Glutamatergic neuron (in vitro differentiated cells): ENCODE data around the gene MAGI3. TPM values are rescaled to one million over a fixed set of nuclear protein-coding genes. Genes with fewer than 3 reads are reported as not detected.

ENCODE experiments used
- DNase-seq: peaks from one replicate; pipeline ENCODE4 v3.0.0; 2022
- H3K27ac Mint-ChIP-seq: one replicate; pipeline ENCODE4 v1.8.0; 2020; ENCODE audit warnings: mild to moderate bottlenecking, mixed read lengths, inconsistent platforms; ENCODE audit not compliant: unreplicated experiment
- H3K27me3 Mint-ChIP-seq: one replicate; pipeline ENCODE4 v1.8.0; 2020; ENCODE audit warnings: mild to moderate bottlenecking, moderate library complexity, mixed read lengths, inconsistent platforms; ENCODE audit not compliant: unreplicated experiment
- H3K36me3 Mint-ChIP-seq: one replicate; pipeline ENCODE4 v1.8.0; 2020; ENCODE audit warnings: mild to moderate bottlenecking, mixed read lengths, inconsistent platforms; ENCODE audit not compliant: unreplicated experiment
- H3K4me1 Mint-ChIP-seq: one replicate; pipeline ENCODE4 v1.8.0; 2020; ENCODE audit warnings: mild to moderate bottlenecking, low read depth, mixed read lengths, inconsistent platforms; ENCODE audit not compliant: unreplicated experiment
- H3K4me3 Mint-ChIP-seq: one replicate; pipeline ENCODE4 v1.8.0; 2020; ENCODE audit warnings: mild to moderate bottlenecking, mixed read lengths, inconsistent platforms; ENCODE audit not compliant: unreplicated experiment
- H3K9me3 Mint-ChIP-seq: one replicate; pipeline ENCODE4 v1.8.0; 2020; ENCODE audit warnings: mild to moderate bottlenecking, moderate library complexity, mixed read lengths, inconsistent platforms; ENCODE audit not compliant: unreplicated experiment
- CTCF ChIP-seq: fragments of 200-600 bp; sonication (generic); IDR thresholded peaks from one replicate; pipeline ENCODE4 v1.5.0; 2021; ENCODE audit not compliant: partially characterized antibody, unreplicated experiment
- long read RNA-seq: library from polyadenylated mRNA; unstranded; transcript quantifications from one replicate; pipeline ENCODE4 v2.0.0, GENCODE V29; 2020; ENCODE audit not compliant: unreplicated experiment
- total RNA-seq: library from RNA; stranded (reverse); fragmentation: NEBNext Ultra II Directional; extraction: Animal tissue kit (Norgen Biotek cat#: 25700); gene quantifications from one replicate; pipeline ENCODE4 v1.2.1, GENCODE V29; 2021; ENCODE audit not compliant: unreplicated experiment

MAGI3 gene
- total RNA-seq, result 26.3 TPM
- long read RNA-seq, partial matches to known transcripts, result 2 of 3 reads
- long read RNA-seq, other reads (novel, unspliced or antisense), result 1 of 3 reads

GRCh38 chr1:113389953-113390834, at the start of gene MAGI3:
Gene MAGI3, plus strand, starts transcription at chr1:113390515. Its CDS starts 519 bp downstream, at chr1:113391034.
- Mint-ChIP-seq H3K9me3 (peaks cover 7% of the 10 kb centered on the region), H3K27me3 (peaks cover 4% of the 10 kb centered on the region), H3K27ac (peak within 1 kb of the TSS; percentile 84), H3K36me3 (no peaks in the 10 kb centered on the region), H3K4me3 (peak within 1 kb of the TSS; percentile 89), H3K4me1 (peaks cover 11% of the 10 kb centered on the region)
- DNase-seq, result peak; percentile 99
- TF ChIP-seq CTCF, result no peak

- no peak for TF ChIP-seq CTCF
- Mint-ChIP-seq H3K27me3 (peaks cover 4% of the 10 kb centered on the region), H3K9me3 (peaks cover 2% of the 10 kb centered on the region), H3K4me3 (no peak overlapping the region), H3K27ac (no peak overlapping the region), H3K36me3 (no peaks in the 10 kb centered on the region), H3K4me1 (no peaks in the 10 kb centered on the region)
- no peak for DNase-seq
Observed at GRCh38 chr1:113353580-113353979, 36.7 kb upstream of the MAGI3 start.

GRCh38 chr1:113363935-113364334, 26.4 kb upstream of the MAGI3 start:
- Mint-ChIP-seq H3K9me3 (no peaks in the 10 kb centered on the region), H3K36me3 (no peaks in the 10 kb centered on the region), H3K4me1 (no peaks in the 10 kb centered on the region), H3K27ac (no peak overlapping the region), H3K27me3 (no peaks in the 10 kb centered on the region), H3K4me3 (no peak overlapping the region)
- DNase-seq, result no peak
- TF ChIP-seq CTCF, result no peak

GRCh38 chr1:113369040-113369439, 21.3 kb upstream of the MAGI3 start:
- no peak for DNase-seq
- peaks cover 2% of the 10 kb centered on the region for H3K9me3 Mint-ChIP-seq
- no peaks in the 10 kb centered on the region for H3K27me3 Mint-ChIP-seq
- no peak overlapping the region for H3K4me3 Mint-ChIP-seq
- H3K36me3 Mint-ChIP-seq, result no peaks in the 10 kb centered on the region
- H3K27ac Mint-ChIP-seq, result no peak overlapping the region
- no peak for TF ChIP-seq CTCF
- H3K4me1 Mint-ChIP-seq, result no peaks in the 10 kb centered on the region

GRCh38 chr1:113369699-113370098, 20.6 kb upstream of the MAGI3 start:
- no peak overlapping the region for H3K4me3 Mint-ChIP-seq

More at GRCh38 chr1:113369699-113370098, 20.6 kb upstream of the MAGI3 start:
- TF ChIP-seq CTCF, result no peak
- no peak for DNase-seq
- no peaks in the 10 kb centered on the region for H3K27me3 Mint-ChIP-seq
- no peak overlapping the region for H3K27ac Mint-ChIP-seq
- H3K9me3 Mint-ChIP-seq, result peaks cover 2% of the 10 kb centered on the region
- no peaks in the 10 kb centered on the region for H3K4me1 Mint-ChIP-seq
- H3K36me3 Mint-ChIP-seq, result no peaks in the 10 kb centered on the region
